Motor neuron (in vitro differentiated cells): ENCODE data around the gene JDP2. TPM values are rescaled to one million over a fixed set of nuclear protein-coding genes. Genes with fewer than 3 reads are reported as not detected.
A peak's percentile ranks its signal among the peaks of the same experiment; 100 is the strongest.

ENCODE experiments used
- ATAC-seq, 8 experiments: fragments of 200-7000 bp; cut with Tn5 transposase; replicated peaks in 6 of 8; 2 replicates each; pipeline ENCODE4 v1.8.0; 2021; ENCODE audit warnings: mild to moderate bottlenecking in 8 of 8, moderate library complexity in 8 of 8
- H3K27ac ChIP-seq, 2 donors: fragments of 250-450 bp; sonication (Bioruptor Pico); 2 replicates each; pipeline ENCODE4 v1.9.0; 2021; ENCODE audit warnings: antibody characterized with exemption in 2 of 2, mild to moderate bottlenecking in 2 of 2, moderate library complexity in 1 of 2
- H3K4me1 ChIP-seq, 2 donors: fragments of 250-450 bp; sonication (Bioruptor Pico); replicated peaks in 1 of 2; 2 replicates each; pipeline ENCODE4 v1.6.1; 2021; ENCODE audit warnings: antibody characterized with exemption in 2 of 2, mild to moderate bottlenecking in 2 of 2, moderate library complexity in 1 of 2
- H3K4me3 ChIP-seq, 5 donors: fragments of 250-450 bp; sonication (Bioruptor Pico); 2 replicates each; pipeline ENCODE4 v1.9.0; 2021; ENCODE audit warnings: antibody characterized with exemption in 5 of 5, mild to moderate bottlenecking in 5 of 5, moderate library complexity in 4 of 5
- WGBS, 10 experiments: fragments of 450-650 bp; shearing (Covaris generic); methylation state at CpG; one replicate each; pipeline ENCODE4 v1.0.0; 2022; 5-methylcytosine and 5-hydroxymethylcytosine counted together
- in situ Hi-C, 9 experiments: fragments of 400-800 bp; cut with MboI; loops; one replicate each; pipeline ENCODE4 v1.15.0; 2021; ENCODE audit warnings: low sequenced_read_pairs in 9 of 9, low pct_unique_long_range_greater_than_20kb in 2 of 9; ENCODE audit not compliant: unreplicated experiment in 9 of 9
- total RNA-seq, 8 experiments: library from RNA; unstranded; fragments of 300-600 nt; gene quantifications; 2 replicates each; pipeline versions ENCODE4 v1.2.3 to v1.2.4, GENCODE V29; 2022

JDP2 gene
- total RNA-seq, 8 experiments from 2014 or later, result 6.1 to 42.7 (median 10.0) TPM

- Histone ChIP-seq H3K27ac (no peak overlapping the region), H3K4me1 (peaks cover 18 to 28% of the 10 kb centered on the region in 2 donors), H3K4me3 (no peak overlapping the region)
- in situ Hi-C loops, result no loop called here
- ATAC-seq, result no peak
- WGBS, 10 experiments, result 37 to 100% (median 85%) methylated on average over 1 to 6 of the region's 6 CpGs; no CpG with 5 or more reads in 2 of the 10 experiments
Measured at GRCh38 chr14:75433631-75434071, 5.8 kb downstream of the JDP2 start.

DNA sequence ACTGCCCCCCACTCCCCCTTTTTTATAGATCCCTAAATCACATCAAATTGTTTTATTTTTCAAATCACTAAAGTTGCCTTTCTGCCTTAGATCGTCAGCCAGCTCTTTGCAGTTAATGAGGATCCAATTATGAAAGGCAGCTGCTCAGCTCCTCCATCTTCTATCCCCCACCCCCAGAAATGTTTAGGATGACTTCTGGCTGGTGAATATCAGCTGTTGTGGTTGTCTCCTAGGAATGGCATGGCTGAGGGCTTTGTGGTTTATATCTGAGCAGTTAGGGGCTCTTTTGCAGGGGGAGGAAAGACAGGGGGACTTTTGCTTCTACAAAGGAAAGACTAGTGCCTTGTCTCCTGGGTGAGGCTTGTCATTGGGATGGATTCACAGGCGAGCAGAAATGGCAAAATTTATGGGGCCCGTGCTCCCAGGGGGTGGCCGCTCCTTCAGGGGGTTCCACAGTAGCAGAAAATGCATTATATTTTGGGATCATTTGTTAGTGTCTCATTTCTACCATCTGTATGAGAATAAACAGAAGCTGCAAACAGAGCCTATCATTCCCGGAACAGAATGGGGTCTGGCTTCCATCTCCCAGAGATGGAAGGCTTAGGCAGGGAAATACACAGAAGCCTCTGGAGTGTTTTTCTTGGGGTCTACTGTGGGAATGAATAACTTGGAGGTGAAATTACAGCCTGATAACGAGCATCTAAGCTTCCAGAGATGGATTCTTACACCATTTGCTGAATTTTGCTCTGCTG, 6.5 kb downstream of the JDP2 start:
- ATAC-seq, result no peak
- 41 to 100% (median 85%) methylated on average over 1 to 5 of the region's 6 CpGs; no CpG with 5 or more reads in 1 of the 10 experiments for WGBS, 10 experiments
- Histone ChIP-seq H3K4me3 (no peak overlapping the region), H3K27ac (peak overlapping the region in 1 of 2 donors; percentile 30), H3K4me1 (peaks cover 13 to 22% of the 10 kb centered on the region in 2 donors)
- in situ Hi-C loops, result no loop called here

DNA sequence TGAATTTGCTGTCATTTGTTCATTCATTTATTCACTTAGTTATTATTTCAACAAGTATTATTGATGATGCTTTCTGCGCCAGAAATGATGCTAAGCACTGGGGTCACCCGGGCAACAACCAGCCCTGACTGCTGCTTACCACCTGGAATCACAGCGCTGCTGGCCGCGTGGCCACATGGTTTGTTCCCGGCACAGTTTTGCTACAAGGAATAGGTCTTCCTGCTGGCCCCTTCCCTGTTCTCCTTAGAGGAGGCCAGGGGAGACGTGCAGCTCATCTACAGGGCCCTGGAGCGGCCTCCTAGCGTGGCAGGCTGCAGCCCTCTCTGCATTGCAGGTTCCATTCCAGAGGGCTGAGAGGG, 7.0 kb downstream of the JDP2 start:
- Histone ChIP-seq H3K4me3 (no peak overlapping the region), H3K27ac (no peak overlapping the region), H3K4me1 (peaks cover 8 to 17% of the 10 kb centered on the region in 2 donors)
- peak in 3 of 8 experiments; percentile 22 to 52 (median 35) for ATAC-seq
- in situ Hi-C loops, result no loop called here
- WGBS, 10 experiments, result 54 to 100% (median 86%) methylated on average over 1 to 4 of the region's 9 CpGs; no CpG with 5 or more reads in 5 of the 10 experiments

- no peak overlapping the region for H3K27ac ChIP-seq
- 0 to 100% (median 86%) methylated on average over 1 to 5 of the region's 6 CpGs; no CpG with 5 or more reads in 2 of the 10 experiments for WGBS, 10 experiments
- peaks cover 1 to 11% of the 10 kb centered on the region in 2 donors for H3K4me1 ChIP-seq
- no peak overlapping the region for H3K4me3 ChIP-seq
- in situ Hi-C loops, result no loop called here
- ATAC-seq, result no peak
Measured at GRCh38 chr14:75435473-75435872, 7.7 kb downstream of the JDP2 start.

DNA sequence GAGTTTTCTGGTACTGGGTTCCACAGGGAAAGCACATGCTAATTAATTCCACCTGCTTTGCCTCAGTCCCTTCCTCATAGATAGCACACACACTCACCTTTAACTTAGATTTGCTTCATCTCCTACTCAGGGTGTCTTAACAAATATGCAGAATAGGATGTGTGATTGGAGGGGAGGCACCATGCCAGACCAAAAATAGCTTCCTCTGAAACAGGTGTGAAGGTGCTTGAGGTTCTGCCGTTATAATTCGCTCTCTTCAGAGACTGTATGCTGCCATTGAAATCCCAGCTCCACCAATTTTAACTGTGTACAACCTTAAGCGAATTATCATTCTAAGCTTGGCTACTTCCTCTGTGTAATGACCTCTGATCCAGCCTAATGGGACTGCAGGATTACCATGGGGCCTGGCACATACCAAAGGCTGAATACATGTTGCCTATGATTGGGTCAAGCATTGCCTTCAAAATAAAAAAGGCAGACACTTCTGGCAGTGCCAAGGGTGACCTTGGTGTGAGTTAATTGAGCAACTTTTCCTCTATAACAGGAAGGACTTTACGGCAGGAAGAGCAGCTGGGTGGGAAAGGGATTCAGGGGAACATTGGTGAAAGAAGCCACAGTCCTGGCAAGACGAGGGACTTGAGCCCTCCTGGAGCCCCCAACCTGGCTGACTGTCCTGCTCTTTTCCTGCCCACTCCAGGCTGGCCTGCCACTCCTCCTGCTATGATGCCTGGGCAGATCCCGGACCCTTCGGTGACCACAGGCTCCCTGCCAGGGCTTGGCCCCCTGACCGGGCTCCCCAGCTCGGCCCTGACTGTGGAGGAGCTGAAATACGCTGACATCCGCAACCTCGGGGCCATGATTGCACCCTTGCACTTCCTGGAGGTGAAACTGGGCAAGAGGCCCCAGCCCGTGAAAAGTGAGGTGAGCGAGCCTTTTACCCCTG, 9.7 kb downstream of the JDP2 start:
- no peak overlapping the region for H3K4me3 ChIP-seq
- in situ Hi-C loops, result no loop called here
- H3K27ac ChIP-seq, result no peak overlapping the region
- no peak for ATAC-seq
- H3K4me1 ChIP-seq, result peaks cover 0 to 4% of the 10 kb centered on the region in 2 donors
- 86 to 100% (median 100%) methylated on average over 1 to 9 of the region's 14 CpGs; no CpG with 5 or more reads in 1 of the 10 experiments for WGBS, 10 experiments

GRCh38 chr14:75438486-75439080, 10.8 kb downstream of the JDP2 start:
- in situ Hi-C loops, result no loop called here
- Histone ChIP-seq H3K4me1 (peaks cover 0 to 4% of the 10 kb centered on the region in 2 donors), H3K27ac (no peak overlapping the region), H3K4me3 (no peak overlapping the region)
- 64 to 100% (median 70%) methylated on average over 1 to 5 of the region's 16 CpGs; no CpG with 5 or more reads in 6 of the 10 experiments for WGBS, 10 experiments
- no peak for ATAC-seq

DNA sequence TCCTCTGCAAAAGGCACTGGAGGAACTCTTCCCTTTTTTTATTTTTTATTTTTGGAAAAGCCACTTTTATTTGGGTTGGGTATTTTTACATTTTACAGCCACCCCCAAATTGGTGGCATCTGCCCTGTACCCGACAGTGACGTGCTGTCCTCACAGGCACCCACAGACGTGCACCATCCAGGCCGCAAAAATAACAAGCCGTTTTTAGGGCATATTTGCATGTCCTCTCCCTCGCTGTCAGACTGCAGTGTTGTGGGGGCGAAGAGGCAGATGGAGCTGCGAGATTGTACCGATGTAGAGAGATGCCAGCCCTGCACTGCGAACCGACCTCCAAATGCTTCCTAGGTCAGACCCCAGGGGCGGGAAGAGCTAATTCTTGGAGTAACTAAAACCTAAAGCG, 12.2 kb downstream of the JDP2 start:
- ATAC-seq, result peak in 1 of 8 experiments; percentile 17
- WGBS, 10 experiments, result 47 to 100% (median 92%) methylated on average over 2 to 9 of the region's 13 CpGs; no CpG with 5 or more reads in 2 of the 10 experiments
- in situ Hi-C loops, result loop anchor here in 1 of 9 experiments (10.0 kb wide), 1 partner anchor 125 kb away; no protein-coding TSS in a partner anchor
- Histone ChIP-seq H3K27ac (no peak overlapping the region), H3K4me3 (no peak overlapping the region), H3K4me1 (peaks cover 0 to 3% of the 10 kb centered on the region in 2 donors)

DNA sequence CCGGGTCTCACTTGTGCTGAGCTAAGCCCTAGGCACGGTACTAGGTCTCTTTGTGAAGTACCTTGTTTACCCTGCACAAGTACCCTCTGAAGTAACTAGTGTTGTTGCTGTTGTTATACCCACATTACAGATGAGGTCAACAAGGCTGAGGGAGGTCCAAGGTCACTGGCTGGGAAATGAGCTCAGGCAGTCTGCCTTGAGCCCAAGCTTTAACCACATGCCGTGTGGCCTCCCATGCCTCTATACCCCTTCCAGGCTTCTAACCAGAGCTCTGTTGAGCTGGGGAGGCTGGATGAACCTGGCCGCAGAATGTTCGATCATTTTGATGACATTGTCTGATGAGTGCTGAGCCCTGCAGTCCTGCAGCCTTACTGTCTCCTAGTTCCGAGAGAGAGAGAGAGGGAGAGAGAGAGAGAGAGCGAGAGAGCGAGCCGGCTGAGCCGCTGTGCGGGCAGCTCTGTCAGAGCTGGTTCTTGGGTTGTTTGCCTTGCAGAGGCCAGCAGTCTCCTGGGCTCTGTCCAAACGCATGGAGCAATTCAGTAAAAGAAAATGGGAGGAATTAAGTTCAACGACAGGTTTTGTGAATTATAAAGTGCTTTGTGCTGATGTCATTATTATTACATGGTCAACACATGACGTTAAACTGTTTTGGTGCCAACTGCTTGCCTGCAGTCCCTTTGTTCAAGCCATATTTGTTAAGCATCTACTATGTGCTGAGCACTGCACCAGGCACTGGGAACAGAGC, 13.1 kb downstream of the JDP2 start:
- ATAC-seq, result peak in 4 of 8 experiments; percentile 13 to 89 (median 36)
- Histone ChIP-seq H3K4me3 (no peak overlapping the region), H3K27ac (no peak overlapping the region), H3K4me1 (no peaks in the 10 kb centered on the region)
- WGBS, 10 experiments, result 4 to 90% (median 82%) methylated on average over 2 to 7 of the region's 14 CpGs; no CpG with 5 or more reads in 1 of the 10 experiments
- in situ Hi-C loops, result loop anchor here in 1 of 9 experiments (10.0 kb wide), 1 partner anchor 126 kb away; no protein-coding TSS in a partner anchor

DNA sequence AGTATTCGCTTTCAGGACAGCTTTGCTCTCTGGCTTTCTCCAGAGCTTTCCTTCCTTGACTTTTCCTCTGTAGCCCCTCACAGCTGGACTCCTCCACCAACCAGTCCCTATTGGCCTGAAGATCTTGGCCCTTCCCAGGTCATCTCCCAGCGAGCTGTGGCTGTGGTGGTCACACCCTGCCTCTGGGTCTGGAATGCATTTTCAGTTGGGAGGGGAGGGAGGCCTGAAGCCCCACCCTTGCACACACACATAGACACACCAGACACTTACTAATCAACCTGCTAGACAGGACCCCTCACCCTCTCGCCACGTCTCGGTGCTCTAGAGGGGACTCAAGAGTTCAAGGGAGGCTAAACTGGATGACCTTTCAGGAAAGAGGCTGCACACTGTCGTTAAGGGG, 13.9 kb downstream of the JDP2 start:
- Histone ChIP-seq H3K4me3 (no peak overlapping the region), H3K4me1 (no peaks in the 10 kb centered on the region), H3K27ac (no peak overlapping the region)
- in situ Hi-C loops, result loop anchor here in 1 of 9 experiments (10.0 kb wide), 1 partner anchor 127 kb away; no protein-coding TSS in a partner anchor
- WGBS, 10 experiments, result 36 to 100% (median 82%) methylated on average over 1 to 3 of the region's 6 CpGs; no CpG with 5 or more reads in 2 of the 10 experiments
- ATAC-seq, result peak in 3 of 8 experiments; percentile 76 to 81 (median 80)

GRCh38 chr14:75442166-75442565, 14.3 kb downstream of the JDP2 start:
- in situ Hi-C loops, result loop anchor here in 1 of 9 experiments (10.0 kb wide), 1 partner anchor 127 kb away; no protein-coding TSS in a partner anchor
- Histone ChIP-seq H3K4me3 (no peak overlapping the region), H3K27ac (no peak overlapping the region), H3K4me1 (no peaks in the 10 kb centered on the region)
- ATAC-seq, result peak in 3 of 8 experiments; percentile 18 to 35 (median 28)
- 72 to 100% (median 96%) methylated on average over 1 to 4 of the region's 4 CpGs; no CpG with 5 or more reads in 1 of the 10 experiments for WGBS, 10 experiments

DNA sequence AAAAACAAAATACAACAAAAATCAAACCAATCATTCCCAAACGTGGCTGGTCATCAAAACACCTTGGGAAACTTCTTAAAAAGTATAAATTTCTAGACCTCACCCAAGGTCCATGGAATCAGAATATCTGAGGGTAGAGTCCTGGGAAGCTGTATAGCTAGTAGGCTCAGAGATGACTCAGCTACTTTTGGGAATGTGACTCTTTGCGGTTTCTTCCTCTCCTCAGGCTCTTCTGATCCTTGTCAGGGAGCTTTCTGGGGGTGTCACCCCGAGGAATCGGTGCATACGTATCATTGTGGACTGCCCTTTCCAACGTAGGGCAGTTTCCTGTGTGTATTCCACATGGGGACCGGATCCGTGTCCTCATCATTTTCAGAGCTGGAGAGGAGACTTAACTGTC, 14.8 kb downstream of the JDP2 start:
- WGBS, 10 experiments, result 20 to 87% (median 50%) methylated on average over 1 to 8 of the region's 8 CpGs; no CpG with 5 or more reads in 1 of the 10 experiments
- Histone ChIP-seq H3K4me3 (no peak overlapping the region), H3K4me1 (peaks cover 0 to 3% of the 10 kb centered on the region in 2 donors), H3K27ac (no peak overlapping the region)
- in situ Hi-C loops, result loop anchor here in 1 of 9 experiments (10.0 kb wide), 1 partner anchor 128 kb away; no protein-coding TSS in a partner anchor
- ATAC-seq, result peak in 3 of 8 experiments; percentile 47 to 79 (median 49)
